Stimulated activated CD8-positive, alpha-beta memory T cell treated with anti-CD3 and anti-CD28 coated beads, Interleukin-7, amount 100 ng/mL, for 4 hours (primary cell): ENCODE data around the gene PTPN20.
"Not testable (repeated sequence)": the region's sequence is repeated elsewhere in the genome, so short reads cannot be mapped to it uniquely, and the experiment has no call there.

Experiments used
- DNase-seq, 2 donors: peaks; one replicate each; pipeline ENCODE4 v3.0.0-alpha.2; 2020; ENCODE audit warnings: low read depth in 2 of 2

PTPN20 gene

DNA sequence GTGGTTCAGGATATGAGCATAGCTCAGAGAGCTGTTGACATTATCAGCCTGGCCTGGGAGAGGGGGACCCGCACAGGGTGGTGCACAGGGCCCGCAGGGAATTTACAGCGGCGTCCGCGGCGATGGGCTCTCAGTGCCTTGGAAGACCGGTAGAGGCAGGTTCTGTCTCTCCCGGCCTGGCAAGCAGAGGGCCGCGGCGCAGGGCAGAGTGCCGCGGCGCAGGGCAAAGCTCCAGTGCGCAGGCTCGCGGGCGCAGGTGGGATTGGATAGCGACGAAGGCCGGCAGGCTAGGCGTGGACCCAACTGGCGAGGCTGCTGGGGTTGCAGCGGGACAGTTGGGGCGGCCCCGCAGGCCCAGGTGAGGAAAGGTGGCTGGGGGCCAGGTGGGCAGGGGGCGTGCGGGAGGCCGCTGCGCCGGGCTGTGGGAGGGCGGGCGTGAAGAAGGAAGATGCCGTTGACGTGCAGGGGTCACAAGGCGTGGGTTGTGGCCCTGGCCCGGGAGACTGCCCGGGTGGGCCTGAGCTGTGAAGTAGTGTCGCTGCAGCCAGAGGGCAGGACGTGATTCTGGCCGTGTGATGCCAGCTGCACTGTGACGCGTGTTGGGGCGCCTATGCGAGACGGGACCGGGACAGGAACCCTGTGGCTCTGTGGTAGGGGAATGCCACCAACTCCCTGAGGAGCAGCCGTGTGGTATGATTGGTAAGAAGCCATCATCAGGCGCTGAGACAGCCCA, at the start of gene PTPN20:
TSS of gene PTPN20 (plus strand) at position 285 of the 733 bp plus-strand sequence. CDS start 21,072 bp downstream, outside the sequence.
- DNase-seq = not testable (repeated sequence)

- DNase-seq = not testable (repeated sequence)
Measured at GRCh38 chr10:46869716-46870115, 41.5 kb upstream of the PTPN20 start.

DNA sequence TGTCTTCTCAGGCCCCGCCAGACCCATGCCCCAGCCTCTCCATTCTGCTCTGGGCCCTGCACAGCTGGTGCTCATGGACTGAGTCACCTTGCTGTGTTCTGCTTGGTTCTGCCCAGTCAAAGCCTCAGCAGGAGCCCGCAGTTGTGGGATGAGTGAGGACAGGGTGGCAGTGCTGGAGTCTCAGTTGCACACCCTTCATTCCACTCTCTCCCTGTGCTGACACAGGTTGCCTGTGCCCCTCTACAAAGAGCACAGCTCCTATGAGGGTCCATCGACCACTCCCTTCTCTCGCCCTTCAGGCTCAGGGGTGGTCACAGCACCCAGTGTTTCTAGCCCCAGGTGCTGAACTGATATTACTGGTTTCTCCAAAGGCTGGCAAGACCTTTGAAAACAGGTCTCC, 39.6 kb upstream of the PTPN20 start:
- DNase-seq = not testable (repeated sequence)

DNA sequence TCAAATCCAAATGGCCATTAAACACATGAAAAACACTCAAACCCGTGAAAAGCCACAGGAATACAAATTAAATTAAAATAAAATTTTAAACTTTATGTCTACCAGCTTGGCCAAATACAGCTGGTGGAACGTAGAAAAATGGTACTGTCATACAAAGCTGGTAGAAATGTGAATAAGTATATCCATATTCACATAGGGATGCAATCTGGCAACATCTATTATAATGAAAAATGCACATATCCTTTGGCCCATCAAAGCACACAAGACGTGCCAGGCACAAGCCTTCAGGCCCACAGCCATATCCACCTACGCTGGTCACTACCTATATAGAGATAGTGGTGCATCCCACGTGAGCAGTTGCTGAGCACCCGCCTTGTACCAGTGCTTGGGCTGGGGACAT, 35.9 kb upstream of the PTPN20 start:
- DNase-seq = not testable (repeated sequence)

DNA sequence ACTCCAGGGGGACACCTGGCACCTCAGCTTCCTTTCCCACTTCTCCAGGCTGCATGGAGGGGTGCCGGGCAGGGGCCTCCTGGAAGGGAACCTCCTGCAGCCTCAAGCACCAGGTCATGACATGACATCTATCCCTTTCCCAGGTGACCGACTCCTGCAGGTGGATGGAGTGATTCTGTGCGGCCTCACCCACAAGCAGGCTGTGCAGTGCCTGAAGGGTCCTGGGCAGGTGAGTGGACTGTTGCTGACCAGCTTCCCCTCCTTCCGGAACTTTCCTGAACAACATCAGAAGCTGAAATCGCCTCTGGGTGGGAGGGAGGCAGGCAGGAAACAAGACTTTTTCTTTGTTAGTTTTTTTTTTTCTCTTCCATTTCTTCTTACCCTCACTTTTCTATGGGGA, 34.5 kb upstream of the PTPN20 start:
- DNase-seq = not testable (repeated sequence)

GRCh38 chr10:46878761-46879160, 32.5 kb upstream of the PTPN20 start:
- DNase-seq = not testable (repeated sequence)

DNA sequence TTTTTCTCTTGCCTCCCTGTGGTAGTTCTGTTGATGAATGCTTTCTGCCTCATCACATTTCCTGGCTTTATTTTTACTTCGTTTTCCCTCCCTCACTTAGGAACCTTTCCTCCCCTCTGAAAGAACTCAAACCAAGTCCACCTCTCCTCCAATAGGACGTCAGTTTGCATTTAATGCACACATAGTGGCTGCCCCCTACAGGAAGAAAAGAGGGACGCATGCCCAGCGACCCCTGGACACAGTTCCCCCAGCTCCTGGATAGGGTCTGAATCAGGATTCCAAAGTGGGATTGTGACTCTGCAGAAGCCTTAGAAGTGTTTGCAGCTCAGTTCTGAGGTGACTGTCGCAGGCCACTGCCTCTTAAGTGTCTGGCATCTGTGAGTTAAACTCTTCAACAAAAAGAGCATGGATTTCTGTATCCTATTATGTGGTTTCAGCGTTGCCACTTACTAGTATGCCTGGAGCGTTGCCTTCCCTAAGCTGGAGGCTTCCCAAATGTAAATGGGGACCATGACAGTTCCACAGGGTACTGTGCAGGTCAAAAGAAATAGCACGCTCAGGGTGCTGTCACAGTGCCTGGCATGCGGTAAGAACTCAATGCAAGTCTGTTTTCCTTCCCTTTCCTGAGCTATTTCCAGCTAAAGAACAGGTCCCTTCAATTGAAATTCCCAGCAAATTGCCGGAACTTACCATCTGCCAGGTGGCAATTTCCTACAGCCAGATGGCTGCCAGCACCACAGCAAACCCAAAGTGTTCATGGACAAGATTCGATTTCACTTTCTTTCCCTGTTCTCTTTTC, 20.2 kb upstream of the PTPN20 start:
- DNase-seq = not testable (repeated sequence)

DNA sequence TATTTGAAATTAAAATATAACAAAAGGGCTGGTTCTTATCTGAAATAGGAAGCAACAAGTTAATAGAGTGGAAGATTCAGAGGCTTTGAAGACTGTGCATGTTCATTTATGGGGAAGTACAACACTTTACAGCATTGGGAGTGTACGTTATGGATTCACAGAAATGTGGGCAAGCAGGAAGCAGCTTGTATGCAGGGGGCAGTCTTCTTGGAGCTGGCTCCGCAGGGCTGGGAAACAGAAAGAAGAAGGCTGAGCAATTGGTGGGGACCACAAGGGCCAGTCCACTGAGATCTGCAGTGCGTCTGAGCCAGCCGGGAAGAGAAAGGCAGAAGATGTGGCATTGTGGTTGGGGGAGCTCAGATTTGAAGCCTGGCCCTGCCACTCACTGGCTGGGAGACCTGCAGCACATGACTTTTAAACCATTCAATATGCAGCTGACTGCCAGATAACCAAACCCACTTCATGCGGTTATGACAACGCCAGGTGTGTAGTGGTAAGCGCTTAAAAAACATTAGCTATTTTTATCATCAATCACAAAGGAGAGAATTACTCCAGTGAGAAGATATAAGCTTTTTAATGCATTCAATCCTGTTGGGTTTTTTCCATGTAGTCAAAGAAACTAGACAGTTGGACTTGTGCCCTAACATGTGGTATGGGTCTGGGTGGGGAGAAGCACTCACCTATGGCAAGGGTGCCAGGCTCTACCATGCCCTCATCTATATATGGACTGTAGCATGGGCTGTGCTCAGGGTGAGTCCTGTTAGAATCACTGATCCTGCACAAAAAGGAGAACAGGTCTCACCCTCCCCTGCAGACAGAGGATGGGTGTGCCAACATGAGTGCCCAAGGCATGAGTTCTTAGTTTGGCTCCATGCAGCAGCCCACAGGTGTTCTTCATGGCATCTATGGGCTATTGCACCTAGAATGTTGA, 14.2 kb upstream of the PTPN20 start:
- DNase-seq = not testable (repeated sequence)

- not testable (repeated sequence) for DNase-seq
Measured at GRCh38 chr10:46901247-46901646, 10.0 kb upstream of the PTPN20 start.

DNA sequence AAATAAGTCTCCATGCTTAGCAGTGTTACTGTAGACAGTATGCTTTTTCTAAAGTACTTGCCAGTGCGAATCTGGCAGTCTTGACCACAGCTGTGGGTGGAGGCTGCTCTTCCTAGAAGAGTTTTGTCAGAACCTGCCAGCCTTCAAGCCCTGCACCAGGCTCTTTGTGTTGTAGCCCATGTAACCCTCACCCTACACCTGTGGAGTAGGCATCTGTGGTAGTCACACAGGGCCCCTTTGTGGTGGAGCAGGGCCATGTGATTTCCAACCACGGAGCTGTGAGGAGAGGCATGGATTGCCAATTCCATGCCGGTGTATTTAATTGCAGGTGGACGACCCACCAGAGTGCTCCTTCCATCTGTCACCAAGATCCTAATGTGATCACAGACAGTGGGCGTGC, 7.4 kb upstream of the PTPN20 start:
- DNase-seq = not testable (repeated sequence)

- DNase-seq = not testable (repeated sequence)
Measured at GRCh38 chr10:46906359-46906758, 4.9 kb upstream of the PTPN20 start.

DNA sequence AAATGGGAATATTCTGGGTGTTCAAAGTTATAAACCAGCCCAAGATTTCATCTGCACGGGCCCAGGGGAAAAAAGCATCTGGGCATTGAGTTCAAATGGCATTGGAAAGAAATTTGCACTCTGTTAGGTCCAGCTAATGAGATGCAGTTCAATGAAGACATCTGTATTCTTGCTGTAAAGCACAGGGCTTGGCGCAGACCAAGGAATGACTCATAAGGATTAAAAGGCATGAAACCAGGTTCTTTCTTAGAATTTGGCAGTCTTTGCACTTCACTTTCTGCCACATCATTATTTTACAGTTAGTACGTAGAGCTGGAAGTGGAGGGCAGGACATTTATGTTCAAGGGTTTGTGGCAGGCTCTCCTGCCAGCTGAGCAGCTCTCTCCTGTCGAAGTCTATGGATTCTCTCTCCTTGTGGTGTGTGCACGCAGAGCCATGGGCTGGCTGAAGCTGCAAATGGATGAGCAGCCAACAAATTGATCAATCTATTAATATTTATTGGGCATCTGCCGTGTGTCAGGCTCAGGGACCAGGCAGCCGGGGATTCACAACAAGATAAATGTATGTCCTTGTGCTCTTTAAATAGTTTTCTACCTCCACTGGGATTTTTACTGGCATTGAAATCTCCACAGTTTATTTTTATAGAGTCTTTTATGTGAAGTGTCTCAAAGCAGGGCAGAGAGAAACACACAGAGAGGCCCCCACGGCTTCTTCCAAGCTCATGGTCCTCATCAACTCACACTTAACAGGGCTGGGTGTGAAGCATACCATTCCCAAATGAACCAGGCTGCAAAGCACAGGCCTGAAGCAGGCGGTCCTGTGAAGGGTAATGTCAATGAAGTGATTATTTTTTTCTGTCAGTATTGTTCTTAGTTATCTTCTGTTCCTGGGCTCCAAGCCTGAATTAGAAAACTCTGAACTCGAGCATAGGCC, 3.8 kb upstream of the PTPN20 start:
- DNase-seq = not testable (repeated sequence)

GRCh38 chr10:46922498-46922897, 11.3 kb downstream of the PTPN20 start:
- not testable (repeated sequence) for DNase-seq

DNA sequence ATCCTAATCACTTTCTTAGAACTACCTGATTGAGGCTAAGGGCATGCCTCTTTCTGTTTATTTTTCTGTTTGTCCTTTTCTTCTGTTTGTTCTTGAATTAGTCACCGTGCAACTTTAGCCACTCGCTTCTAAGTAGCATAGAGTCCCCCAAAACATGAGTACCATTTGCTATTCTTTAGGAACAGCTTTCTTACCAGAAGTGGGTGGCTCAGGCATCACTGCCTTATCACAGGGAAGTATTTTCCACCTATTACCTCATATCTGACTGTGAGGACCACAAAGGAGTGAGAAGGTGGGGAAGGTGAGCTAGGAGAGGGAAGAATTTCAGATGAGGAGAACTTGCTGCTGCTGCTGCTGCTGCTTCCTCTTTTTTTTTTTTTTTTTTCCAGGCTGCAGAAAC, 13.9 kb downstream of the PTPN20 start:
- DNase-seq = not testable (repeated sequence)

GRCh38 chr10:46925853-46926252, 14.6 kb downstream of the PTPN20 start:
- DNase-seq = not testable (repeated sequence)

- DNase-seq = not testable (repeated sequence)
Measured at GRCh38 chr10:46928810-46929209, 17.6 kb downstream of the PTPN20 start.

- not testable (repeated sequence) for DNase-seq
Measured at GRCh38 chr10:46932383-46932782, 21.2 kb downstream of the PTPN20 start.

DNA sequence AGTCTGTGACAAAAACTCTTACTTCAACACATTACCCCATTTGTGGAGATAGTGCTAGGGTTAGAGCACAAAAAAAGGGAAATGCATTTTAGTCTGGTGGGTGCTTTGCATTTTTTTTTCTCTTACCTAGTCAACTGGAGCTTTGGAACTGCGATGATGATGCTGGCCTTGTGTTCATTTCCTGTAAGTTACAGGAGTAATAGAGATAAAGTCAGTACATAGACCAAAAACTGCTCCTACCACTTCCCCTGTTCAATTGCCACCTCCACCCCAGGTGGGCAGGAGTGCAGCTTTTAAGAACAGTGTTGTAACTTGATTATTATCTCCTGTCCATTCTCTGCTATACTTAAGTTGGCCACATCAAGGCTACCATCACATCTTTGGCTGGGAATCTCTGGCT, 29.9 kb downstream of the PTPN20 start:
- DNase-seq = not testable (repeated sequence)

DNA sequence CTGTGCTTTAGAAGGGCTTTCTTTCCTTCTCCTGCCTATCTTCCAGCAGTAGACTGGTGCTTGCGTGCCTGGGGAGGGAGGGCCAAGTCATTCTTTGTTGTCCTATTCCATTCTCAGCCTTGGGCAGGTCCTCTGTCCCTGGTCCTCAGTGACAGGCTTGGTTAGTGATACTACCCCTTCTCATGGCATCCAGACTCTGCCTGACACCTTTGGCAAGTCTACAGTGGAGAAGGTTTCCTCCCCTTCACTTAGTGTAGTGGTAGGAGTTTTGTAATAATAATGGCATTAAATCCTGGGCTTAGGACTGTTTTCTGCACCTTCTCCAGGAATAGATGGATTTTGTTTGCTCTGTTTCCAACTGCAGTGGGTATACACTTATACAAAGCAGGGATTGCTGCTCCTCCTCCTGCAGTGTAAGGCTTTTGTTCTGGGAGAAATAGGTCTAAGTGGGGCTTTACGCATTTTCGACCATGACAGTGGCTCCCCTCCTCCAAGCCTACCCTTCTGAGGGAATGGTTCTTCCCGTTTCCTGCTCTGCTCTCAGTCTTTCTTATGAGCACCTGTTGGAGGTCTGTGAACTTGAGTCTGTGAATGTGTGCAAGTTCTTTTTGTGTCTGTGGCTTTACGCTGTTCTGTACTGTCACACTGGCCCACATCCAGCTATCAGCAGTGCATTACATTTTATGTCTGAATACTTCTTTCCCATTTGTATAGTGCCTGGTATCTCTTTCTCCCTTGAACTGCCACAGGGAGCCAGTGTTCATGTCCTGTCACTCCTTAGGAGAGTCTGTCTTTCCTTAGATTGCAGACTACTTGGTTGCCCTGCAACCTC, 37.7 kb downstream of the PTPN20 start:
- DNase-seq = not testable (repeated sequence)

DNA sequence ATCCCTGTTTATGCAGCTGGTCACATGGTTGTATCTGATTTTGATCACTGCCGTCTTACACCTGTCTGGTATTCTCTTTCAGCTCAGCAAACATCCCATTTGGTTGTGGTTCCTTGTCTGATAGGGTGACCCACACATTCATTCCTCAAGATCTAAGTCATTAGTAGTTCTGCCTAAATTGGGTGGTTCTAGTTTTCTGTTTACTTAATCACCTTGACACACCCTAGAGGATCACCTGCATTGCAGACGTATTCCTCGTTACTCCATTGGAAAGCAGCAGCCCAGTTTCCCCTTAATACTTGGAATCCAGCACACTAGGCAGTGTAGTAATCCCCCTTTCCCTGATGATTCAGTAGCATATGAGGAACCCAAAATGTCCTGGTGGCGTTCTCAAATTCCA, 41.3 kb downstream of the PTPN20 start:
- not testable (repeated sequence) for DNase-seq
